GM21360 (cell line): ENCODE data around the gene OR1M1.
"Not testable (repeated sequence)": the region's sequence is repeated elsewhere in the genome, so short reads cannot be mapped to it uniquely, and the experiment has no call there.

Experiments
- ATAC-seq: cut with Tn5 transposase; IDR thresholded peaks from one replicate; pipeline ENCODE4 v1.9.1; 2021; ENCODE audit warnings: mild to moderate bottlenecking, moderate library complexity; ENCODE audit not compliant: unreplicated experiment

The OR1M1 gene

GRCh38 chr19:9086761-9087160 is at the start of gene OR1M1:
TSS of gene OR1M1 (plus strand) at chr19:9087061. CDS start at chr19:9093245, 6,184 bp downstream.
- no peak for ATAC-seq

- no peak for ATAC-seq
Observed at GRCh38 chr19:9037400-9038062, 49.3 kb upstream of the OR1M1 start.

- no peak for ATAC-seq
Observed at GRCh38 chr19:9039728-9040127, 47.1 kb upstream of the OR1M1 start.

- no peak for ATAC-seq
Observed at GRCh38 chr19:9040131-9040530, 46.7 kb upstream of the OR1M1 start.

- no peak for ATAC-seq
Observed at GRCh38 chr19:9041023-9041422, 45.8 kb upstream of the OR1M1 start.

GRCh38 chr19:9043524-9043923 is 43.3 kb upstream of the OR1M1 start:
- ATAC-seq, result no peak

GRCh38 chr19:9044449-9044848 is 42.4 kb upstream of the OR1M1 start:
- ATAC-seq, result no peak

- no peak for ATAC-seq
Observed at GRCh38 chr19:9046694-9047093, 40.2 kb upstream of the OR1M1 start.

GRCh38 chr19:9052894-9053293 is 34.0 kb upstream of the OR1M1 start:
- no peak for ATAC-seq

- ATAC-seq, result not testable (repeated sequence)
Observed at GRCh38 chr19:9053674-9054073, 33.2 kb upstream of the OR1M1 start.

- no peak for ATAC-seq
Observed at GRCh38 chr19:9054207-9054606, 32.7 kb upstream of the OR1M1 start.

GRCh38 chr19:9054765-9055164 is 32.1 kb upstream of the OR1M1 start:
- ATAC-seq, result no peak

GRCh38 chr19:9056131-9056530 is 30.7 kb upstream of the OR1M1 start:
- ATAC-seq, result not testable (repeated sequence)

- ATAC-seq, result no peak
Observed at GRCh38 chr19:9057505-9058258, 29.2 kb upstream of the OR1M1 start.

- ATAC-seq, result no peak
Observed at GRCh38 chr19:9058905-9059667, 27.8 kb upstream of the OR1M1 start.

GRCh38 chr19:9060564-9061340 is 26.1 kb upstream of the OR1M1 start:
- ATAC-seq, result no peak

GRCh38 chr19:9061879-9062278 is 25.0 kb upstream of the OR1M1 start:
- no peak for ATAC-seq

GRCh38 chr19:9065457-9066014 is 21.3 kb upstream of the OR1M1 start:
- no peak for ATAC-seq

- ATAC-seq, result no peak
Observed at GRCh38 chr19:9070066-9070465, 16.8 kb upstream of the OR1M1 start.

- ATAC-seq, result not testable (repeated sequence)
Observed at GRCh38 chr19:9071720-9072119, 15.1 kb upstream of the OR1M1 start.

- no peak for ATAC-seq
Observed at GRCh38 chr19:9073806-9074205, 13.1 kb upstream of the OR1M1 start.
